Lung (tissue), 12 donors: ENCODE measurements around the gene ARHGEF1. TPM values are rescaled to one million over a fixed set of nuclear protein-coding genes. Genes with fewer than 3 reads are reported as not detected.

ENCODE experiments used
- ATAC-seq: fragments of 200-7000 bp; cut with Tn5 transposase; one replicate; pipeline ENCODE4 v1.9.1; 2020; ENCODE audit warnings: moderate number of reproducible peaks; ENCODE audit not compliant: insufficient read depth, low FRiP score
- DNase-seq, 3 donors: peaks; one replicate each; pipeline ENCODE4 v3.0.0-alpha.2; 2013 to 2017
- H3K27ac ChIP-seq, 2 donors: one replicate each; pipeline ENCODE4 v1.5.1; 2013; ENCODE audit warnings: mild to moderate bottlenecking in 2 of 2, moderate library complexity in 2 of 2, control low read depth in 1 of 2, inconsistent platforms in 1 of 2, low read depth in 1 of 2, low read length in 1 of 2
- H3K27me3 ChIP-seq, 3 donors: one replicate each; pipeline ENCODE4 v1.5.1; 2013; ENCODE audit warnings: low read length in 2 of 3; ENCODE audit not compliant: control insufficient read depth in 3 of 3, insufficient read depth in 3 of 3
- H3K36me3 ChIP-seq, 4 donors: one replicate each; pipeline ENCODE4 v1.5.1; 2013; ENCODE audit warnings: low read length in 4 of 4, mild to moderate bottlenecking in 1 of 4, moderate library complexity in 1 of 4; ENCODE audit not compliant: control insufficient read depth in 4 of 4, insufficient read depth in 4 of 4
- H3K4me1 ChIP-seq, 5 donors: one replicate each; pipeline ENCODE4 v1.5.1; 2013; ENCODE audit warnings: low read length in 5 of 5, mild to moderate bottlenecking in 2 of 5, moderate library complexity in 1 of 5; ENCODE audit not compliant: control insufficient read depth in 5 of 5, insufficient read depth in 5 of 5
- H3K4me3 ChIP-seq: one replicate; pipeline ENCODE4 v1.5.1; 2013; ENCODE audit warnings: mild to moderate bottlenecking, control low read depth, moderate library complexity
- H3K9ac ChIP-seq, 2 donors: one replicate each; pipeline ENCODE4 v1.5.1; 2013; ENCODE audit warnings: low read length in 2 of 2, control low read depth in 1 of 2; ENCODE audit not compliant: insufficient read depth in 1 of 2
- H3K9me3 ChIP-seq, 4 donors: one replicate each; pipeline ENCODE4 v1.5.1; 2013; ENCODE audit warnings: low read length in 3 of 4, mild to moderate bottlenecking in 1 of 4, moderate library complexity in 1 of 4; ENCODE audit not compliant: control insufficient read depth in 4 of 4, insufficient read depth in 3 of 4
- WGBS, 2 donors: extraction: QIAGEN DNeasy Blood & Tissue Kit; methylation state at CpG; one replicate each; pipeline ENCODE4 v1.1.7; 2013; 5-methylcytosine and 5-hydroxymethylcytosine counted together
- polyA plus RNA-seq, 2 donors: library from polyadenylated mRNA; stranded (reverse); fragments of 200-250 nt; gene quantifications; one replicate each; pipeline ENCODE4 v1.2.1, GENCODE V29; 2013
- total RNA-seq, 2 donors: library from RNA; depleted of rRNA in 1 of 2; stranded (reverse); fragments of >200 nt in 1 of 2; gene quantifications; one replicate each; pipeline ENCODE4 v1.2.1, GENCODE V29; 2014 to 2021
- TF ChIP-seq, protein P1 (sequence below): IDR thresholded peaks from 2 replicates; pipeline ENCODE4 v1.5.1; 2012; ENCODE audit warnings: mild to moderate bottlenecking; ENCODE audit errors: control extremely low read depth, extremely low read depth
- donor health status: control.
- donor health status: control.
- donor health status: Bipolar disorder and iron deficiency.
- donor health status: healthy.
- donor health status: DM: yes; HTN: yes; CAD: no.

Gene ARHGEF1
- total and polyA plus RNA-seq, 4 donors, result 55.4 to 231 (median 176) TPM

DNA sequence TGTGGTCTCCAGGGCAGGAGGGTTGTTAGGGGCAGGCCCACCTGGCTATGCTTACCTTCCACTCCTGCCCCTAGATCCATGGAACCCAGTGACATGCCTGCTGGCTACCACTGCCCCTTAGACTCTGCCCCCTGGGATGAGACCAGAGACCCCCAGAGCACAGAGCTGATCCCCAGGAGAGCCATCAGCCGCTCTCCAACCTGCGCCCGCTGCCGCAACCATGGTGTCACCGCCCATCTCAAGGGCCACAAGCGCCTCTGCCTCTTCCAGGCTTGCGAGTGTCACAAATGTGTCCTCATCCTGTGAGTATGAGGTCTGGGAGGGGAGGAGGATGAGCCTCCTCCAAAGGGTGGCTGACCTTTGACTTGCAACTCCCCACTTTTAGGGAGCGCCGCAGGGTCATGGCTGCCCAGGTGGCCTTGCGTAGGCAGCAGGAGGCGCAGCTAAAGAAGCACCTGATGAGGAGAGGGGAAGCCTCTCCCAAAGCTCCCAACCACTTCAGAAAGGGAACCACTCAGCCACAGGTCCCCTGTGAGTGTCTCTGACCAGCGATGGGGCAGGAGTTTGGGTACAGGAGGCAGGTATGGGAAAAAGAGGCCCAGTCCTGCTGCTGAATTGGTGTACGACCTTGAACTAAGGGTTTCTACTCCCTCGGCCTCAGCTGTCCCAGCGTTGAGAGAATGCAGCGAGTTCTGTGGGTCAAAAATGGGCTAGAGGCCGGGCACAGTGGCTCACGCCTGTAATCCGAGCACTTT, 35.5 kb upstream of the ARHGEF1 start:
- DNase-seq (no peak), ATAC-seq (no peak)
- no peak overlapping the region for H3K27ac ChIP-seq
- H3K4me3 ChIP-seq, result no peak overlapping the region
- H3K9ac ChIP-seq, result no peak overlapping the region
- no peaks in the 10 kb centered on the region for H3K36me3 ChIP-seq
- 91 to 92% methylated on average over 19 of the region's 19 CpGs for WGBS, 2 donors
- TF ChIP-seq, protein P1, sequence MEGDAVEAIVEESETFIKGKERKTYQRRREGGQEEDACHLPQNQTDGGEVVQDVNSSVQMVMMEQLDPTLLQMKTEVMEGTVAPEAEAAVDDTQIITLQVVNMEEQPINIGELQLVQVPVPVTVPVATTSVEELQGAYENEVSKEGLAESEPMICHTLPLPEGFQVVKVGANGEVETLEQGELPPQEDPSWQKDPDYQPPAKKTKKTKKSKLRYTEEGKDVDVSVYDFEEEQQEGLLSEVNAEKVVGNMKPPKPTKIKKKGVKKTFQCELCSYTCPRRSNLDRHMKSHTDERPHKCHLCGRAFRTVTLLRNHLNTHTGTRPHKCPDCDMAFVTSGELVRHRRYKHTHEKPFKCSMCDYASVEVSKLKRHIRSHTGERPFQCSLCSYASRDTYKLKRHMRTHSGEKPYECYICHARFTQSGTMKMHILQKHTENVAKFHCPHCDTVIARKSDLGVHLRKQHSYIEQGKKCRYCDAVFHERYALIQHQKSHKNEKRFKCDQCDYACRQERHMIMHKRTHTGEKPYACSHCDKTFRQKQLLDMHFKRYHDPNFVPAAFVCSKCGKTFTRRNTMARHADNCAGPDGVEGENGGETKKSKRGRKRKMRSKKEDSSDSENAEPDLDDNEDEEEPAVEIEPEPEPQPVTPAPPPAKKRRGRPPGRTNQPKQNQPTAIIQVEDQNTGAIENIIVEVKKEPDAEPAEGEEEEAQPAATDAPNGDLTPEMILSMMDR, result no peak
- H3K9me3 ChIP-seq, result peaks cover 0 to 3% (median 0%) of the 10 kb centered on the region in 4 donors
- H3K4me1 ChIP-seq, result no peaks in the 10 kb centered on the region
- peaks cover 0 to 8% (median under 1%) of the 10 kb centered on the region in 3 donors for H3K27me3 ChIP-seq

DNA sequence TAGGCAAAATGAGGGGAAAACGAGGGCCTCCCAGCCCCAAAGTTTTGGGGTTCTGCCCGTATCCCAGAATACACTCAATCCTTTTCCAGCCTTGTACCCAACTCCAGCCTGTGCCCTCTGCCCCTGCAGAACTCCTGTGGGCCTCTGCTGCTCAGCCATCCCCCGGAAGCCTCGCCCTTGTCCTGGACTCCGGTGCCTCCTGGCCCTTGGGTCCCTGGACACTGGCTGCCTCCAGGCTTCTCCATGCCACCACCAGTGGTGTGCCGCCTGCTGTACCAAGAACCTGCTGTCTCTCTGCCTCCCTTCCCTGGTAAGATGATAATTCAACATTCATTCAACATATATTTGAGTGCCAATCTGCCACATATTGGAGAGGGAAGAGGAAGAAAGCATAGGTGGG, 34.3 kb upstream of the ARHGEF1 start:
- Histone ChIP-seq H3K9ac (no peak overlapping the region), H3K4me3 (no peak overlapping the region), H3K4me1 (no peaks in the 10 kb centered on the region), H3K27me3 (peaks cover 0 to 5% (median 5%) of the 10 kb centered on the region in 3 donors), H3K36me3 (no peaks in the 10 kb centered on the region), H3K9me3 (peaks cover 0 to 3% (median 0%) of the 10 kb centered on the region in 4 donors), H3K27ac (no peak overlapping the region)
- TF ChIP-seq, protein P1, result no peak
- no peak for DNase-seq
- 83 to 94% methylated on average over 6 of the region's 6 CpGs for WGBS, 2 donors
- no peak for ATAC-seq

DNA sequence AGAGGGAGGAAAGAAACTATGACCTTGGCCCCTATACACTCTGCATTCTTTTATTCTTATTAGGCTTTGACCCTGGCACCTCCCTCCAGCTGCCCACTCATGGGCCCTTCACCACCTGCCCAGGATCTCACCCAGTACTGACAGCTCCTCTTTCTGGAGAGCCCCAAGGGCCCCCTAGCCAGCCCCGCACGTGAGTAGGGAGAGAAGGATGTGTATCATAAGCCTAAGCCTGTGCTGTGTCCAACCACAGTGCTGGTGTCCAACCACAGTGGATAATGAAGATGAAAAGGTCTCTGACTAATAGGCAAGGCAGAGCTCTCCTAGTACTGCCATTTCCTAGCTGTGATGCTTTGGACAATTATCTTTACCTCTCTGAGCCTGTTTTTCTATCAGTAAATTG, 33.9 kb upstream of the ARHGEF1 start:
- H3K9me3 ChIP-seq, result peaks cover 0 to 3% (median 0%) of the 10 kb centered on the region in 4 donors
- ATAC-seq, result no peak
- no peaks in the 10 kb centered on the region for H3K36me3 ChIP-seq
- H3K4me3 ChIP-seq, result no peak overlapping the region
- 67 to 77% methylated on average over 2 of the region's 2 CpGs for WGBS, 2 donors
- no peak for DNase-seq
- no peak overlapping the region for H3K27ac ChIP-seq
- H3K9ac ChIP-seq, result no peak overlapping the region
- peaks cover 0 to 6% (median 3%) of the 10 kb centered on the region in 3 donors for H3K27me3 ChIP-seq
- TF ChIP-seq, protein P1, result no peak
- H3K4me1 ChIP-seq, result no peaks in the 10 kb centered on the region
